ENCODE measurements around the gene PRKACA.

Gene PRKACA

DNA sequence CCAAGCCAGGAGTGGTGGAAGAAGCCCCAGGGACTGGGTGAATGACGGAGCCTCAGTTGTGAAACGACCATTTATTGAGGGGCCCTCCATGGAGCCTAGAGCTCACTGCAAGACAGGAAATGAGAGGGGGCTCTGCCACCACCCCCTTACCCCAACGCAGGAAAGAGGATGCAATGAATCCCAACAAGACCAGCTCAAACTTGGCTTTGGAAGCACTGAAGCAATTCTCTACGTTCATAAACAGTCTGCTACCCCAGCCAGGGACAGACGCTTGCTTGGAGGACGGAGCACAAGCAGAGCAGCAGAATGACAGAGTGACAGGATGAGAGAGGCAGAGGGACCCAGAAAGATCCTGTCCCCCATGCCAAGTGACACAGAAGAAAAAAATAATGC is 1.0 kb downstream of the PRKACA start:
- no peak for DNase-seq

DNA sequence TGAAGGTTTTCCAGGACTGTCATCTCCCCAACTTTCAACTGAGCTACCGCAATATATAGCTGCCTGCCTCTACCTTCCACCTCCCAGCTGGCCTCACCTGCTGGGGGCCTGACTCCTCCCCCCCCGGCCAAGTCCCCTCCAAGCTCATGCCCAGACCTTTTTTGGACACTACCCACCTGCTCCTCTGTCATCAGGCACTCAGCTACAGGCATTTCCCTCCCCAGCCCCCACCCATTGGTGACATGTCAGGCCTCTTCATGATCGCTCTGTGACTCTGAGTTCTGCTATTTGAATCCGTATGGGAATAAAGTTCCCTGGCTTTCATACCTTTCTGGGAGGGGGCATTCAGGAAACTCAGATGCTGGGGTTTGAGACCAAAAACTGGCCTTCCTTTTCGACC is 1.8 kb downstream of the PRKACA start:
- DNase-seq, result no peak

DNA sequence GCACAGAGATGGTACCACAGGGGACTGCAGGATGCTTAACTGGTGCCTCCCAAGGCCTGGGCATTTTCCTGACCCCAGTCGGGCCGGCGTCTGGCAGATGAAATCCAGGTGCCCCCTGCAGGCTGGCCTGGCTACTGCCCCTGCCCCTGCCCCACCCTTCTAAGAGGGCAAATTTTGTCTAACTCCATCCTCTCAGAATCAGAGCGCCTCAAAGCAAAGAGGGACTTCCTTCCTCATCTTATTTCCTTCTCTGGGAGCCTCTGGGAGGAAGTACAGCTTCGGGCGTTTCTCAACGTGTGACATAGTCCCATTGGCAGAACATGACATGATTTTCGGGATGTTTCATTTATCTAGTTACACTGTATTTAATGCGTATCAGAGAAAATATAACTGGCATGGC is 2.7 kb downstream of the PRKACA start:
- DNase-seq, result no peak

DNA sequence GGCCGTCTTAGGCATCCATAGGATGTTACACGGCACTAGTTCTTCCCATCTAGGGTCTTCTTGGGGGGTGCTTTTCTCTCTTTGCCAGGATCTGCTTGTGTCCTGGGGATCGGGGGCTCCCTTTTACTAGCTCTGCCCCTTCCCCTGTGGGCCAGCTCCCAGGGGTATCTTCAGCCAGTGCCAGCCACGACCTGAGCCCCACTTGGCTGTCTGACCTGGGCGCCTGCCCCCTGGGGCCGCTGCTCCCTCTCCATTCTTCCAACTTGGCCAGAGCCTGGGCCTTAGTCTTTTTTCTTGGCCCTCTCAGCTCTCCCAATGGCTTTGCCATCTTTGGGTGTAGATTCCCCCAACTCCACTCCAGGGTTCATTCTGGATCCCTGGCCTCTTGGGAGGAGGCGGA is 3.1 kb downstream of the PRKACA start:
- DNase-seq, result no peak

DNA sequence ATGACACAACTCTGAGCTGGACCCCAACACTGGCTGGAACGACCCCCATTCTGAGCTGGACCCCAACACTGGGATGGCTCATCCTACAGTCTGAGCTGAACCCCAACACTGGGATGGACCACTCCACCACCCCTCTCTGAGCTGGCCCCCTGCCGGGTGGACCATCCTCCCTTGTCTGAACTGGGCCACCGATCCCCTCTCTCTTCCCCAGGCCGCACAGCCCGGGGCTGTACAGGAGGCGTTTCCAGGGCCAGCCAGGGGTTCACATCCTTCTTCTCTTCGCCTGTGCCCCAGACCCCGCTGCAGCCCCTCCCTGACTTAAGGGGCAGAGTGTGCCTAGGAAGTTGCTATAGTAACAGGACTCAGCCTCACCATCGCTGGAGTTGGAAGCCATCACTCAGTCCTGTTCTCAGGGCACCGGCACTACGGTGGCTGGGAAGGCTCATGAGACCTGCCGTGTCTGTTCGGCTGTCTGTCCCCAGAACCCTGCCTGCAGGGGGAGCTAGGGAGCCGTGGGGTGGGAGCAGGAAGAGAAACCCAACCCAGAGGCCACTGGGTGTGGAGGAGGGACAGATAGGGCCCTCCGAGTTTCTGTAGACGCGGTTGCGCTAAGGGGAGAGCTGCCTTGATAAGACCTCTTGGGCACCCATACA is 3.7 kb downstream of the PRKACA start:
- no peak for DNase-seq

DNA sequence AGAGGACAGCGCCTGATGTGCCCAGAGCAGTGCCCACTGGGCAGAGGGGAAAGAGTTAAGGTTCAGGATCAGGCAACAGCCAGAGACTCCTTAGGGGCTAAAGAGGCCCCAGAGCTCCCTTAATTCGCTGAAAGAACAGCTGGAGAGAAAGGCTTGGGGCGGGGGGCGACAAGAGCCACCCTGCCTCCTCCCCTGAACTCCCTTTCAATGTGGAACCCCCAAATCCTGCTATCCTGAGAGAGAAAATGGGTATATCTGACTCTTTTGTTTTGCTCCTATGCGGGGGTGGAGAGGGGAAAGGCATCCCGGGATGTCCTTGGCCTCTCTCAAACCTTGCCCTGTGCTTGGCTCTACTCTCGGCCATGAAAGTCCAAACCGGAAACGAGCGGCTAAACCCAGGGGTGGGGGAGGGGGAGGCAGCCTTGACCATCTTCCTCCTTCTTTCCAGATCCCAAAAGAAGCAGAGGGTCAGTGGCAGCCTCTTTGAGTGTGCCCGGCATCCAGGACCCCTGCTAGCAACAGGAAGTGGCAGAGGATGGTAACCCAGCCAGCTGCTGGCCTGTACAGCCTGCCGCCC is 4.7 kb downstream of the PRKACA start:
- no peak for DNase-seq

DNA sequence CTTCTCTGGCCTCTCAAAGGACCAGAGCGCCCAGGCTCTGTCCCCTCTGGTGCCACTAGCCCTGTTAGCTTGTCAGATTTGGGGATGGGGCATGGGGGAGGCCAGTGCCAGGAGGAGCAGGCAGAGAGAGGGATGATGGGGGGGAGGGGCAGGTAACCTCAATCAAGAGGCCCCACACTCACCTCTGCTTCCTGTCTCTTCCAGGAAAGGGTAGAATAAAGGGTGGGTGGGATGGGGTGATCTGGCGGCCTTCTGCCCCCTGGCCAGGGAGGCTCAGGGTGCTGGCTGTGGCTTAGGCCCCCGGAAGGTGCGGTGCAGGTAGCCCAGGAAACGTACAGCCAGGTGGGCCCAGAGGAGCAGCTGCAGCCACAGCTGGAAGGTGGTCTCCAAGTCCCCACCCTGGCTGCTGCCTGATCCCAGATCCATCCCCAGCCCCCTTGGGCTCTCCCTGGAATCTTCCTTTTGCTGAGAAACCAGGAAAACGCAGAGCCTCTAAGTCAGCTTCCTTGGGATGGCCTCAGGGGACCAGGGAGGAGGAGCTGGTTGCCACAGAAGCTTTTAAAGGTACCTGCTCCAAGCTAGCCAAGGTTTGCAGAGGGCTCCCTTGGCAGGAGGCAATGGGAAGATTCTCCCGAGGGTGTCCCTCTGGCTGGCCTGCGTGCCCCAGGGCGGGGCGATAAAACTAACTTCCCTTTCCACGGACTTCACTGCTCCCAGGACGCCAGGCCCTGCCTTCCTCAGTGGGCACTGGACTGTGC is 5.3 kb downstream of the PRKACA start:
- no peak for DNase-seq

DNA sequence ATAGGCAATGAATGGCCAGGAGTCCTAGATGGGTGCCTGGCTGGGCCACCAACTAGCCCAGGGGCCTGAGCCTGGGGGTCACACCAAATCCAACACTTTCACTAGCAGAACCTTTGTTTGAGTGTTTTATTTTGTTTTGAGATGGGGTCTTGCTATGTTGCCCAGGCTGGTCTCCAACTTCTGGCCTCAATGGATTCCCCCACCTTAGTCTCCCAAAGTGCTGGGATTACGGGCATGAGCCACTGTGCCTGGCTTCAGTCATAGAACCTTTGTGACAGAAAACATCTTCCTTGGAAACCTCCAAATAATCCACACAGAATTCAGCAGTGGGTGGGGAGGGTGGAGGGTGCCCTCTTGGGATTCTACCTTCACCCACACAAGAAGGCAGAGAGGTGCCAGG is 6.1 kb downstream of the PRKACA start:
- DNase-seq, result no peak

DNA sequence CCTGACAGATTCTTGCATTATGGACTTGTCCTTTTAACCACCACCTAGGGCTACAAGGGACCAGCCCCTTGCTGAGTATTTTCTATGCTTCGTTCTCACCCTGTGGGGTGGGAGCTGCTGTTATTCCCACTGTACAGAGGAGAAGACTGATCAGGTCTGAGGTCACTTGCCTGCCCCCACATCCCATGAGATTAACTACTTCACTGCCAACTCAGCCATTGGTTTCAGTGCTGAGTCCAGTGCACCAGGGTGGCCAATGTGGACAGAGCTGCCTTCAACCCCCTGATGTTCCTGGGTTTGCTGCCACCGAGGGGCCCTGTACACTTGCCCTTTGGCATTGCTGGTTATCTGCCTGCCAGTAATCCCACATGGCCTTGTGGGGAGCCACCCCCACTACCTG is 6.9 kb downstream of the PRKACA start:
- DNase-seq, result no peak

DNA sequence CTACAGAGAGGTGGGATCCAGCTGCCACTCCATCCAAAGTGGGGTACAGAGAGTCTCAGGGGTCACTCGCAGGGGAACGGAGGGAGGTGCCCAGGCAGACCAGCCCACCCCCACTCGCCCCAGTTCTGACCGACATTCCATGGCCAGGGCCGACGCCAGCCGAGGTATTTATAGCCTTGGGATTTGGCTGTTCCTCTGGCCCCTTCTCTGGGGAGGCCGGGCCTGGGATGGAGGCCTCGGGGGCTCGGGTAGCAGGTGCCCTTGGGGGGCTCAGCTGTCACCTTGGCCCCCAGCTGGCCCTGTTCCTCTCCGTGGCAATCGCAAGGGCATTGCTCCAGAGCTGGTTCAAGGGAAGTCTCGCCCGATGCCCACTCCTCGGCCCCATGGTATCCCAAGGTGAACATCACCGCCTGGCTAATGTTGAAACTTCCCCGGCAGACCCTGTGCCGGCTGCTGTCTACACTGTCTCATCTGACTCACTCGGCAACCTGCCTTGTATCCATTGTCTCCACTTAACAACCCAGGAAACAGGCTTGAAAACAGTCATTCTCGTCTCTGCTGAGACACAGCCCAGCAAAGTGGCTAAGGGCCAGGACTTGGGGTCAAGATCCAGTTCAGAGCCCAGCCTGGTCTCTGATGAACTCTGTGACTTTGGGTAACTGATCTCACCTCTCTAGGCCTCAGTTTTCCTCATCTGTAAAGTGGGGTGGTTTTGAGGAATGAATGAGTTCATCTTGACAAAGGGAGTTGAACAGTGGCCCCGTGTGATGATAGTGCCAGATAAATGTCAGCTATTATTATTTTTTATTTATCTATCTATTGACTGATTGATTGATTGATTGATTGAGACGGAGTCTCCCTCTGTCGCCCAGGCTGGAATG is 9.7 kb downstream of the PRKACA start:
- DNase-seq, result no peak

DNA sequence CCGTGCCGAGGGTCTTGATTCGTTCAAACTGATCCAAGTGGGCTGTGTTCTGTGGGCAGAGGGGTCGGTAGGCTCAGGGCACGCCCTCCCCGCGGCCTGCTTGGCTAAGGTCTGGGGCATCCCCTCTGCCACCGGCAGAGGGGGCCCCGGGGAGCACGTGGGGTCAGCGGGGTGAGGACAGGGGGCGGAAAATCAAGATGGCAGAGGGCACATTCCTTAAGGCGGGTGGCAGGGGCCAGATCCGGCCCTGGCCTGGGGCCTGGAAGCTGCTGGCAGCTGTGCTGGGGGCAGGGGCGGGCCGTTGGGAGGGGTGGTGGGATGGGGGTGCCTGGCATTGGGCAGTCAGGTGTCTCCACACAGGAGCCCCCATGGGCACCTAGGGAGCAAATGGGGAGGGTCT is 10.7 kb downstream of the PRKACA start:
- no peak for DNase-seq

DNA sequence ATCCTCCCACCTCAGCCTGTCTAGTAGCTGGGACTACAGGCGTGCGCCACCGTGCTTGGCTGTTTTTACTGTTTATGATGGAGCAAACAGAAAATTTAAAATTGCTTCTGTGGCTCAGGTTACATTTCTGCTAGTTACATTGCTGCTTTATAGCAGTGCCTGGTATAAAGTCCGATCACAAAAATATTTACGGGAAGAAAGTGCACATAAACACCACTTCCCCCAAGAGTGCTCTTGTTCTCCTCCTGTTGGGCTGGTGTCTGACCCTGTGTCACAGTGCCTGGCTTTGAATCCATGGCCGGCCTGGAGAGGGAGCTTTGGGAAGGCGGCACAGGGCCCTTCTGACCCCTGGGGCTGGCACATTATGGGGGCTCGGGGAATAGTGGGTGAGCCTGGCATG is 11.9 kb downstream of the PRKACA start:
- DNase-seq, result no peak

DNA sequence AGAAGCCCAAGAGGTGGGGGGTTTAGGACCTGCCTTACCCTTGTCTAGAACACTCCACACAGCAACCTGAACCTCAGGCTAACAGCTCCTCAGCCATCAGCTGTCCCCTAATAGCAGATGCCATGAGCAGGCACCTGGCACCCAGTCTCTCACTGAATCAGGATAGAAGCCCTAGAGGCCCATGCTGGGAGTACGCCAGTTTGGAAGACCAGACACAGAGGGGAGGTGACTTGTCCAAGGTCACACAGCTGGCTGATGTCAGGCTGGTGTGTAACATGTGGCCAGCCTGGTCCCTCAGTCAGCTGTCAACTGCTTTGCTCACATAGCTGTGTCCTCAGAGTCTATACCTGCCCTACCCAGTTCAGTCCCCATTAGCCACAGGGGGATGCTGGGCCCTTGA is 14.3 kb downstream of the PRKACA start:
- no peak for DNase-seq

DNA sequence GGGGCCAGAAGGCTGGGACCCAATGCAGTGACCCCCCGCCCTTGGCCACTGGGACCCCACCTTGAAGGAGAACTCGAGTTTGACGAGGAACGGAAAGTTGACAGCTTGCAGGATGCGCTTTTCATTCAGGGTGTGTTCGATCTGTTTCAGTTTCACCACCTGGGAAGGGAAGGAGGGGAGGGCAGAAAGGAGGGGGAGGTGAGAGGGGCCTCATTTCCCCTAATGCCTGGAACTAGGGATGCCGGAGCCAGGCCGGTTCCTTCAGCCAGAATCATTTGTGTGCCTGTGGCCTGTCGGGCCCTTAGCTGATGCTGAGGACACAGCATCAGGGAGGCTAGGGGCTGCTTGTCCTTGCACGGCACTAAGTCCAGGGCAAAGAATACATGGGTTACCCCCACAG is 14.8 kb downstream of the PRKACA start:
- no peak for DNase-seq

DNA sequence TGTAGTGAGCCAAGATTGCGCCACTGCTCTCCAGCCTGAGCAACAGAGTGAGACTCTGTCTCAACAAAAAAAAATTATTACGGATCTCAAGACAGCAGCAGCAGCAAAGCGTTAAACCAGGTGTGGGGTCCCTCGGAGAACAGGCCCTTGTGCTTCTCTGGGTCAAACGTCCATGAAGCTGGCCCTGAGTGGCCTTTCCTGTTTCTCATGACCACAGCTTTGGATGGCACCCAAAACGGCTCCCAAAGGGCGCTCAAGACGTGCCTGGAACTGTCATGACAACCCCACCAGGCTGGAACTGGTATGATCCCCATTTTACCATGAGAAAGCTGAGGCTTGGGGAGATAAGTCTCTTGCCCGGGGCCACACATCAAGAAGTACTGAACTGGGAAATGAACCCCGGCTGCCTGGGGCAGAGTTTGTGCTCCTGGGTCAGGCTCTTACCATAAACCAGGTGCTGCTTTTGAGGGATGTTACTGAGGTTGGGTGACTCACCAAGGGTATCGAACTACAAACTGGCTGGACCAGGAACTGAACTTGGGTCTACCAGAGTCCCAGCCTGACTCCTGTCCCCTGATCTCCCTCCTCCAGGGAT is 15.4 kb downstream of the PRKACA start:
- no peak for DNase-seq

DNA sequence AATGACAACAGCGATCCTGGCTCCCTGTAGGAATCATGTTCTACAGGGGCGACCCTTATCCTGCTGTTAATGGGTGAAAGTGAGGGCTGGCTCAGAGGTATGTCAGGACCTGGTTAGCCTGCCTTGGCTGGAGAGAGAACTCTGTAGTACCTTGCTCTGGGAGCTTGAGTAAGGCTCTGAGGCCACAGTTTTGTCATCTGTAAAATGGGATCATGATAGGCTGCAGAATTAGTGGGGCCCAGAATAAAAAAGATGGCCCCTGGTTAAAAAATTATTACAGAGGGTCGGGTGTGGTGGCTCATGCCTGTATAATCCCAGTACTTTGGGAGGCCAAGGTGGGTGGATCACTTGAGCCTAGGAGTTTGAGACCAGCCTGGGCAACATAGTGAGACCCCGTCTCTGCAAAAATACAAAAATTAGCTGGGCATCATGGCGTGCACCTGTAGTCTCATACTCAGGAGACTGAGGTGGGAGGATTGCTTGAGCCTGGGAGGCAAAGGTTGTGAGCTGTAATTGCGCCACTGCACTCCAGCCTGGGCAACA is 16.5 kb downstream of the PRKACA start:
- no peak for DNase-seq

DNA sequence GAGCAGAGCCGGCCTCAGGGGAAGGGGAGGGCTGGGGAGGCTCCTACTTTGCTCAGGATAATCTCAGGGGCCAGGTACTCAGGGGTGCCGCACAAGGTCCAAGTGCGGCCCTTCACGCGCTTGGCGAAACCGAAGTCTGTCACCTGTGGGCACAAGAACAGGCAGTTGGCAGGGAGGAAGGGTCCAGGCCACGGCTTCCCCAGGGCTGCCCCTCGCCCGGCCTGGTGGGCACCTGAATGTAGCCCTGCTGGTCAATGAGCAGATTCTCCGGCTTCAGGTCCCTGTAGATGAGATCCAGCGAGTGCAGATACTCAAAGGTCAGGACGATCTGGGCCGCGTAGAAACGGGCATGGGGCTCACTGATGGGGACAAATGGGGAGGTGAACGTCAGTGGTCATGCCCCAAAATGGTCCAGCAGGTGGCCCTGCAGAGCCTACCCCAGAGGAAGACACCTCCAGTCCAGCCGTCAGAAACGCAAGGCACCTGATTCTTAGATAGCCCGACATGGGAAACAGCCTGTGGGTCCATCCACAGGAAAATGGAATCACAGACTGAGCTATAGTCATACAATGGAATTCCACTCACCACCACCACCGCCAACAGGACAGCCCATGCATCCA is 19.9 kb downstream of the PRKACA start:
- no peak for DNase-seq

DNA sequence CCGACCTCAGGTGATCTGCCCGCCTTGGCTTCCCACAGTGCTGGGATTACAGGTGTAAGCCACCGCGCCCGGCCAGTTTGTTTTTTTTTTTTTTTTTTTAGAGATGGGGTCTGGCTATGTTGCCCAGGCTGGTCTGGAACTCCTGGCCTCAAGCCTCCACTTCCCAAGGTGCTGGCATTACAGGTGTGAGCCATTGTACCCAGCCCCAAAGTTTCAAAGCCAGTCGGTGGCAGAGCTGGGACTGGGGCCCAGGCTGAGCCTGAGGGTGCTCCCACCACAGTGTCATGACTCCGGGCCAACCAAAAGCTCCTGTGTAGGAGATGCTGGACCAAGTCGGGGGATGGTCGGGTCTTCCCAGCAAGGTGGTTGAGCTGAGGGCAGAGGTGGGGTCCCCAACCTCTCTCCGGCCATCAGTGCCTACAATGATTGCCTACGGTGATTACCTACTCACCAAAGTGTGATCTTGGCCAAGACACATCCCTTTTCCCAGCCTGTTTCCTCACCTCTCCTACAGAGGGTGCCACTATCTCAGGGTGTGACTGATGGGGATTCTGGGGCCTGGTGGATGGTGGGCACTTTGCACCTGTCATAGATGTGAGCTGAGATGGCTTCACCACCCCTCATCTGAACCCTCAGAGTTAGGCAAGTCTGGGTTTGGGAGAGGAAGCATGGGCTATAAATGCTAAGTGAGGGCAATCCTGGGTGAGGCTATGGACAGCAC is 21.1 kb downstream of the PRKACA start:
- no peak for DNase-seq

DNA sequence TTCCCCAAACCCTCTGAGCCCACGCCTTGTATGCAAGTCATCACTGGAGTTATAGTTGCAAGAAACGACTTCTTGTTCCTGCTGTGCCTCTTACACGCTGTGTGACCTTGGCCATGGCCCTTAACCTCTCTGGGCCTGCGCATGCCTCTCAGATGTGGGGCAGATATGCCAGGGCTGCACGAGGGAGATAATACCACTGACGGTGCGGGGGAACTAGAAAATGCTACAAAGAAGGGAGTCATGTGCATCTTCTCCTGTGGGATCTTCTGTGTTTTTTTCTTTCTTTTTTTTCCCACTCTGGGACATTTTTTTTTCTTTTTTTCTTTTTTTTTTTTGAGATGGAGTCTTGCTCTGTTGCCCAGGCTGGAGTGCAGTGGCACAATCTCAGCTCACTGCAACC is 22.7 kb downstream of the PRKACA start:
- no peak for DNase-seq

DNA sequence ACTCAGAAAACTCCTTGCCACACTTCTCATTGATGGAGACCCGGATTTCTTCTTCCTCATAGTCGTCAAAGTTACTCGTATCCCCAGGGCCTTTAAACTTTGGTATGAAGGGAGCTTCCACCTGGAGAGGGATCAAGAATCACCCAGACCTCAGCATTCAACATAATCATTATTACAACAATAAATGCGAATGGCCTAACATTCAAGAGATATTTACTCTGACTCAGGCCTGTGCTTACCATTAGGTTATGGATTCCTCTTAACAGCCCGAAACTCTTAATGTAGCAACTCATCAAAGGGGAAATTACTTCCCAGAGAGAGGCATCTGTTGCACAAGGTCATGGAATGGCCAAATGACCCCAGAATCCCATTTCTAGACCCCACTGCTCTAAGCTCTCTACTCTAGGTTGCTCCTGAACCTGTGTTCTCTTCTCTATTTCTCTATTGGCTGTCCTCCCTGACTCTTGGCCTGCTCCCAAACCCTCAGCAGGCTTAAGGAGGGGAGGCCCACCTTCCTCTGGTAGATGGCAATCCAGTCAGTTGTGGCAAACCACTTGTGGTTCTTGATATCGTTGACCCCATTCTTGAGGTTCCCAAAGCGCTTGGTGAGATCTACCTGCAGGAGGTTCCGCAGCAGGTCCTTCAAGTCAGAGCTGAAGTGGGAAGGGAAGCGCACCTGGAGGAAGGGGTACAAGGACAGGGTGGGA is 24.3 kb downstream of the PRKACA start:
- DNase-seq, result no peak
